H1 (cell line): ENCODE results near the gene DOCK1. TPM values are rescaled to one million over a fixed set of nuclear protein-coding genes. Genes with fewer than 3 reads are reported as not detected.
"Not testable (repeated sequence)": the region's sequence is repeated elsewhere in the genome, so short reads cannot be mapped to it uniquely, and the experiment has no call there.

ENCODE experiments used
- CTCF ChIA-PET: fragments of 300-600 bp; sonication (Branson Sonifier 250); formaldehyde crosslinking; loops from one replicate; lab custom pipeline; 2021; ENCODE audit not compliant: partially characterized antibody; lab: Charles Lee
- POLR2A ChIA-PET: fragments of 300-600 bp; sonication (Branson Sonifier 250); formaldehyde crosslinking; loops from one replicate; lab custom pipeline; 2021; ENCODE audit warnings: inconsistent platforms; ENCODE audit not compliant: partially characterized antibody; lab: Charles Lee
- DNase-seq, 2 experiments: peaks; one replicate each; pipeline versions ENCODE4 v3.0.0 to v3.0.0-alpha.2; 2010 to 2022; ENCODE audit warnings: low spot score in 2 of 2, low read depth in 1 of 2, mixed read lengths in 1 of 2
- FAIRE-seq: peaks from 2 replicates; lab custom pipeline; 2011; peaks lifted over from hg19 to GRCh38; lab: Jason Lieb, UNC
- H2AFZ ChIP-seq: 2 replicates; pipeline ENCODE4 v1.8.1; 2012; ENCODE audit warnings: low read length, inconsistent platforms
- H2AK5ac ChIP-seq: 2 replicates; pipeline ENCODE4 v1.6.1; 2013; ENCODE audit warnings: low read depth, low read length
- H2BK120ac ChIP-seq: replicated peaks from 2 replicates; pipeline ENCODE3; 2013; ENCODE audit warnings: low read depth, low read length, inconsistent platforms
- H2BK12ac ChIP-seq: 2 replicates; pipeline ENCODE4 v1.6.1; 2013; ENCODE audit warnings: low read depth, low read length
- H2BK15ac ChIP-seq: 2 replicates; pipeline ENCODE4 v1.6.1; 2013; ENCODE audit warnings: low read length
- H2BK20ac ChIP-seq: 2 replicates; pipeline ENCODE4 v1.6.1; 2013; ENCODE audit warnings: low read length
- H2BK5ac ChIP-seq: 2 replicates; pipeline ENCODE4 v1.6.1; 2013; ENCODE audit warnings: low read depth, low read length
- H3K14ac ChIP-seq: 2 replicates; pipeline ENCODE4 v1.6.1; 2013; ENCODE audit warnings: inconsistent platforms; ENCODE audit not compliant: insufficient read length
- H3K18ac ChIP-seq: 2 replicates; pipeline ENCODE4 v1.6.1; 2013; ENCODE audit warnings: low read length; ENCODE audit errors: extremely low read depth
- H3K23ac ChIP-seq: 2 replicates; pipeline ENCODE4 v1.6.1; 2013; ENCODE audit warnings: inconsistent platforms; ENCODE audit not compliant: insufficient read length
- H3K23me2 ChIP-seq: 2 replicates; pipeline ENCODE4 v1.6.1; 2013; ENCODE audit warnings: low read depth, low read length
- H3K27ac ChIP-seq: 2 replicates; pipeline ENCODE4 v1.6.1; 2011; ENCODE audit warnings: low read depth, low read length, inconsistent platforms
- H3K27me3 ChIP-seq, 4 experiments: replicated peaks in 1 of 4; 1 replicate in 1 of 4; 2 replicates in 3 of 4; pipeline versions ENCODE4 v1.6.1 to v1.8.1; 2011 to 2013; ENCODE audit warnings: low read length in 3 of 4, mild to moderate bottlenecking in 3 of 4, inconsistent platforms in 2 of 4, mixed read lengths in 2 of 4, moderate library complexity in 1 of 4; ENCODE audit not compliant: control insufficient read depth in 3 of 4, insufficient read depth in 3 of 4; ENCODE audit errors: extremely low read depth in 1 of 4
- H3K36me3 ChIP-seq, 4 experiments: 2 replicates each; pipeline versions ENCODE4 v1.6.1 to v1.8.1; 2011 to 2013; ENCODE audit warnings: mild to moderate bottlenecking in 4 of 4, low read length in 3 of 4, moderate library complexity in 2 of 4, control low read depth in 1 of 4, inconsistent platforms in 1 of 4; ENCODE audit not compliant: insufficient read depth in 4 of 4, control insufficient read depth in 2 of 4
- H3K4ac ChIP-seq: replicated peaks from 2 replicates; pipeline ENCODE3; 2013; ENCODE audit warnings: low read length, low read depth, mixed read lengths, inconsistent platforms; ENCODE audit not compliant: insufficient read length
- H3K4me1 ChIP-seq, 4 experiments: replicated peaks in 1 of 4; 1 replicate in 1 of 4; 2 replicates in 3 of 4; pipeline versions ENCODE4 v1.6.1 to v1.8.1; 2011 to 2013; ENCODE audit warnings: low read length in 3 of 4, inconsistent platforms in 2 of 4, mixed read lengths in 1 of 4; ENCODE audit not compliant: insufficient read depth in 4 of 4, control insufficient read depth in 3 of 4
- H3K4me2 ChIP-seq, 2 experiments: 2 replicates each; pipeline versions ENCODE4 v1.6.1 to v1.8.1; 2011 to 2013; ENCODE audit warnings: low read depth in 2 of 2, low read length in 2 of 2, control low read depth in 1 of 2, inconsistent platforms in 1 of 2, mild to moderate bottlenecking in 1 of 2; ENCODE audit not compliant: insufficient read depth in 1 of 2
- H3K4me3 ChIP-seq, 4 experiments: fragments of 200-600, 300-600 bp in 1 of 4; sonication (generic), shearing (Covaris generic), sonication (Bioruptor Twin) in 1 of 4; 2 replicates each; pipeline versions ENCODE4 v1.5.1 to v1.8.1; 2011 to 2016; ENCODE audit warnings: low read length in 4 of 4, low read depth in 3 of 4, control low read depth in 2 of 4, inconsistent platforms in 2 of 4, mild to moderate bottlenecking in 2 of 4, mixed read lengths in 1 of 4, moderate library complexity in 1 of 4; ENCODE audit not compliant: insufficient read depth in 2 of 4; ENCODE audit errors: extremely low read depth in 1 of 4
- H3K56ac ChIP-seq: replicated peaks from 2 replicates; pipeline ENCODE3; 2013; ENCODE audit warnings: low read depth, mild to moderate bottlenecking, mixed read lengths, low read length, inconsistent platforms; ENCODE audit not compliant: insufficient read length
- H3K79me1 ChIP-seq: 2 replicates; pipeline ENCODE4 v1.6.1; 2013; ENCODE audit warnings: low read depth, low read length, control low read depth
- H3K79me2 ChIP-seq, 2 experiments: 2 replicates each; pipeline versions ENCODE4 v1.6.1 to v1.8.1; 2012 to 2013; ENCODE audit warnings: low read length in 2 of 2, mild to moderate bottlenecking in 2 of 2, inconsistent platforms in 1 of 2; ENCODE audit not compliant: insufficient read depth in 2 of 2, control insufficient read depth in 1 of 2
- H3K9ac ChIP-seq, 4 experiments: replicated peaks in 1 of 4; 1 replicate in 1 of 4; 2 replicates in 3 of 4; pipeline versions ENCODE4 v1.6.1 to v1.8.1; 2011 to 2013; ENCODE audit warnings: low read depth in 3 of 4, low read length in 3 of 4, control low read depth in 2 of 4, mild to moderate bottlenecking in 2 of 4, moderate library complexity in 2 of 4, inconsistent platforms in 1 of 4; ENCODE audit errors: extremely low read depth in 1 of 4
- H3K9me3 ChIP-seq, 2 experiments: 2 replicates each; pipeline versions ENCODE4 v1.6.1 to v1.8.1; 2012 to 2013; ENCODE audit warnings: mild to moderate bottlenecking in 2 of 2, moderate library complexity in 2 of 2, control low read depth in 1 of 2, inconsistent platforms in 1 of 2, low read depth in 1 of 2, low read length in 1 of 2, mixed read lengths in 1 of 2; ENCODE audit not compliant: insufficient read depth in 2 of 2
- H4K20me1 ChIP-seq, 2 experiments: replicated peaks in 1 of 2; 2 replicates each; pipeline versions ENCODE3 to v1.8.1; 2011 to 2013; ENCODE audit warnings: inconsistent platforms in 2 of 2, low read length in 2 of 2, mild to moderate bottlenecking in 1 of 2; ENCODE audit not compliant: insufficient read depth in 2 of 2, control insufficient read depth in 1 of 2
- H4K5ac ChIP-seq: 2 replicates; pipeline ENCODE4 v1.6.1; 2013; ENCODE audit warnings: low read length, low read depth, mixed read lengths, inconsistent platforms; ENCODE audit not compliant: insufficient read length
- H4K8ac ChIP-seq: 2 replicates; pipeline ENCODE4 v1.8.0; 2013; ENCODE audit warnings: mild to moderate bottlenecking, moderate library complexity, low read length, inconsistent platforms; ENCODE audit not compliant: insufficient read depth; ENCODE audit errors: extremely low read depth
- H4K91ac ChIP-seq: replicated peaks from 2 replicates; pipeline ENCODE3; 2013; ENCODE audit warnings: low read length, mixed read lengths, inconsistent platforms; ENCODE audit not compliant: insufficient read length
- ASH2L ChIP-seq: fragments of 200-600, 300-600 bp; sonication (generic); IDR thresholded peaks from one replicate; pipeline ENCODE4 v1.7.1; 2017; ENCODE audit warnings: low read length
- KDM4A ChIP-seq: IDR thresholded peaks from one replicate; pipeline ENCODE4 v1.7.1; 2012; ENCODE audit warnings: low read depth, mild to moderate bottlenecking, moderate library complexity, low read length, inconsistent platforms; ENCODE audit not compliant: severe bottlenecking
- RBBP5 ChIP-seq: IDR thresholded peaks from 2 replicates; pipeline ENCODE4 v1.7.1; 2012; ENCODE audit warnings: low read depth, mild to moderate bottlenecking, inconsistent platforms, low read length, moderate library complexity, borderline replicate concordance
- WGBS, 2 experiments: shearing (Covaris generic) in 1 of 2; methylation state at CpG; one replicate each; pipeline versions ENCODE4 v1.1.6 to v1.1.7; 2013 to 2015; ENCODE audit warnings: low lambda C conversion rate in 2 of 2, mixed read lengths in 2 of 2, inconsistent platforms in 1 of 2, low coverage in 1 of 2, missing lambda C conversion rate in 1 of 2; ENCODE audit not compliant: insufficient replicate concordance in 2 of 2, insufficient coverage in 1 of 2, insufficient read length in 1 of 2; ENCODE audit errors: extremely low coverage in 1 of 2, missing lambda C conversion rate in 1 of 2; 5-methylcytosine and 5-hydroxymethylcytosine counted together
- polyA plus RNA-seq, 7 experiments: library from polyadenylated mRNA; depleted of rRNA in 3 of 7; stranded (reverse) in 5 of 7; unstranded in 2 of 7; fragments of >200 nt in 5 of 7; fragments of 200-250 nt in 2 of 7; gene quantifications; 1 replicate in 5 of 7; 2 replicates in 1 of 7; 4 replicates in 1 of 7; pipeline versions ENCODE4 v1.2.1 to v1.2.3, GENCODE V29; 2011 to 2013; ENCODE audit warnings: missing spikeins in 2 of 7, mixed read lengths in 2 of 7
- total RNA-seq: library from RNA; stranded (reverse); fragmentation: NEBNext Ultra II Directional; extraction: Animal tissue kit (Norgen Biotek cat#: 25700); gene quantifications from 2 replicates; pipeline ENCODE4 v1.2.1, GENCODE V29; 2021

DOCK1 gene
- total and polyA plus RNA-seq, 2 of the 8 experiments (the other 6 are each of a cell fraction or from before 2014, with no cell fraction given), result 11.6 to 53.0 TPM

GRCh38 chr10:126882055-126882454 is 23.2 kb upstream of the DOCK1 start:
- CTCF ChIA-PET, result interaction anchor here (1.1 kb wide), 1 partner anchor 26 kb away, joined by 4 read pairs; no protein-coding TSS in a partner anchor
- H3K4me3 ChIP-seq, result peak overlapping the region; percentile 30 to 53 (median 42); a peak in 7 of 8 replicates

More at GRCh38 chr10:126882055-126882454, 23.2 kb upstream of the DOCK1 start:
- not testable (repeated sequence) for H3K79me2 ChIP-seq, H4K91ac ChIP-seq, FAIRE-seq, H2AFZ ChIP-seq, H2BK12ac ChIP-seq, H3K9me3 ChIP-seq, H3K27me3 ChIP-seq, H3K4ac ChIP-seq, H3K56ac ChIP-seq, H3K27ac ChIP-seq, H4K8ac ChIP-seq, H3K36me3 ChIP-seq, H4K20me1 ChIP-seq, H2BK15ac ChIP-seq, H2BK5ac ChIP-seq, H2AK5ac ChIP-seq, H3K4me1 ChIP-seq, H3K23ac ChIP-seq, H3K79me1 ChIP-seq, H3K14ac ChIP-seq, H2BK120ac ChIP-seq, H4K5ac ChIP-seq, H3K23me2 ChIP-seq, H2BK20ac ChIP-seq
- H3K4me2 ChIP-seq, result peak overlapping the region; percentile 64 to 68
- peak in 1 of 2 experiments; percentile 78 for DNase-seq
- H3K18ac ChIP-seq, result peak overlapping the region; percentile 32; the same call in 1 of the 2 replicates
- POLR2A ChIA-PET, result interaction anchor here (0.6 to 1.3 kb wide), 2 partner anchors 23 to 25 kb away, joined by 3 to 7 read pairs; partner anchors contain the start of gene DOCK1
- 32% methylated on average over 13 of the region's 16 CpGs; no CpG with 5 or more reads in 1 of the 2 experiments for WGBS, 2 experiments
- H3K9ac ChIP-seq, result peak overlapping the region in 2 of 4 experiments; percentile 40 to 68; a peak in 3 of 7 replicates
- TF ChIP-seq RBBP5, result 0 out of 2 replicates have a peak, but pooled peaks have one; percentile 63
- peak; percentile 35 for TF ChIP-seq KDM4A
- TF ChIP-seq ASH2L, result peak; percentile 49
- TF ChIP-seq, all 59 proteins: peak for 3; not testable (repeated sequence) for 56
